Daoy (cell line): ENCODE data around the gene CCDC91. TPM values are rescaled to one million over a fixed set of nuclear protein-coding genes. Genes with fewer than 3 reads are reported as not detected.
"Not testable (repeated sequence)": the region's sequence is repeated elsewhere in the genome, so short reads cannot be mapped to it uniquely, and the experiment has no call there.

Experiments
- DNase-seq: peaks from one replicate; pipeline ENCODE4 v3.0.0-alpha.2; 2015; ENCODE audit warnings: low read depth
- total RNA-seq: library from RNA; depleted of rRNA; stranded (reverse); fragments of >200 nt; shearing (Covaris generic); gene quantifications from 2 replicates; pipeline ENCODE4 v1.2.3, GENCODE V29; 2014

CCDC91 gene
- total RNA-seq, 1 experiment from 2014 or later, result 40.1 TPM

GRCh38 chr12:28286352-28286751 lies 96.1 kb downstream of the CCDC91 start:
- no peak for DNase-seq

GRCh38 chr12:28290262-28290661 lies 100.0 kb downstream of the CCDC91 start:
- no peak for DNase-seq

DNA sequence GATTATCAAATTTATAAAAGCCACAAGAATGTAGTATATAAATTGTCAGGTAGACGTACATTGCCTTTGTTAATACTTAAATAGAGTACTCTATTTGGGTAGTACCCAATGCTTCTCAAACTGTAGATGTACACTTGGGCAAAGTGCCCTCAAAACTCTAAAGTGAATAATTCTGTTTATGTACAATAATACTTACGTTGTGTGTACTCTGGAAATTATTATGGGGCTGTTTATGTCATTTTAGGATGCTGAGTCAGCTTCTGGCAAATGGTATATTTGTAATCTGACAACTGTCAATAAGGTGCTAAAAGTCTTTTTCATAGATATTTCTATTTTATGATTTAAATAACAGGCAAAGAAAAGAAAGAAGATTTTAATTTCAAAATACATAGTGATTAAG lies 102.4 kb downstream of the CCDC91 start:
- DNase-seq, result no peak

- DNase-seq, result peak; percentile 19
These were observed 104.0 kb downstream of the CCDC91 start for GRCh38 chr12:28294300-28294699.

- no peak for DNase-seq
These were observed 106.0 kb downstream of the CCDC91 start for GRCh38 chr12:28296287-28296686.

GRCh38 chr12:28303192-28303591 lies 112.9 kb downstream of the CCDC91 start:
- DNase-seq, result no peak

- DNase-seq, result no peak
These were observed 116.3 kb downstream of the CCDC91 start for GRCh38 chr12:28306535-28306934.

DNA sequence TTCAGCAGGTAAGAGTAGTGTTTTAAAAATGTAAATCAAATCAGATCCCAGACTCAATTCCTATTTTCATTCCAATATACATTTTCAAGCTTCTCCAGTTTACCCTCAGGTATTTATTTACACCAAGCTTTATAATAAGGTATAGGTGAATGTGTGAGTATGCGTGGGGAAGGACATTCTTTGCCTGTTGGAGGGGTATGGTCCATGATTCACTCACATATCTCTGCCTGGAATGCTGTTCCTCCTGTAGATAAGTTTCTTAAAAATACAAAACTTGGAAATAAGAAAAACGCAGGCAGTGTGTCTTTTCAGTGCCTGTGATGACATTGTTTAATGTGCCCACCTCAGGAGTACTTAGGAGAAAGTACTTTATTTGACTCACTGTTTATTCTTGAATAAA lies 118.6 kb downstream of the CCDC91 start:
- no peak for DNase-seq

GRCh38 chr12:28313631-28314030 lies 123.4 kb downstream of the CCDC91 start:
- DNase-seq, result peak; percentile 10

- no peak for DNase-seq
These were observed 125.8 kb downstream of the CCDC91 start for GRCh38 chr12:28316049-28316448.

GRCh38 chr12:28318273-28318672 lies 128.0 kb downstream of the CCDC91 start:
- DNase-seq, result no peak

GRCh38 chr12:28320353-28320752 lies 130.1 kb downstream of the CCDC91 start:
- DNase-seq, result no peak

DNA sequence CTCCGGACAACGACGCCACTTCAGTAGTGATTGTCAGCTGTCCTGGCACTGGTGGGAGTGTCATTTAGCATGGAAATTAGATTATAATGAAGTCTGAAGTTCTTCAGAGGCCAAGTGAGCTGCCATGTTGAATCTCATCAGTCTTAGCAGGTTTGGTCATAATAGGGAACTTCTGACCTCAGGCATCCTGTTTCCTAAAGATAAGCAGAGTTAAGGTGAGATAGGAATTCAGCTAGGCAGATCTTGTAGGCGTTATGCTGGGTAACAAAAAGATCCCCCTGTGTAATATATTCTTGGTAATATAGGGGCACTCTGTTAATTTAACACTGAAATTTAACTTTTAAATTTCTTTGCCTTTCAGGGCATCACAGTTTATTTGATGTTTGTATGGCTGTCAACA lies 137.5 kb downstream of the CCDC91 start:
- no peak for DNase-seq

GRCh38 chr12:28328967-28329366 lies 138.7 kb downstream of the CCDC91 start:
- DNase-seq, result no peak

- not testable (repeated sequence) for DNase-seq
These were observed 139.5 kb downstream of the CCDC91 start for GRCh38 chr12:28329727-28330126.

DNA sequence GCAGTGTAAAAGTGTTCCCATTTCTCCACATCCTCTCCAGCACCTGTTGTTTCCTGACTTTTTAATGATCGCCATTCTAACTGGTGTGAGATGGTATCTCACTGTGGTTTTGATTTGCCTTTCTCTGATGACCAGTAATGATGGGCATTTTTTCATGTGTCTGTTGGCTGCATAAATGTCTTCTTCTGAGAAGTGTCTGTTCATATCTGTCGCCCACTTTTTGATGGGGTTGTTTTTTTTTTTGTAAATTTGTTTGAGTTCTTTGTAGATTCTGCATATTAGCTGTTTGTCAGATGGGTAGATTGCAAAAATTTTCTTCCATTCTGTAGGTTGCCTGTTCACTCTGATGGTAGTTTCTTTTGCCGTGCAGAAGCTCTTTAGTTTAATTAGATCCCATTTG lies 140.0 kb downstream of the CCDC91 start:
- not testable (repeated sequence) for DNase-seq

GRCh38 chr12:28331130-28331529 lies 140.9 kb downstream of the CCDC91 start:
- no peak for DNase-seq

- DNase-seq, result peak; percentile 32
These were observed 150.2 kb downstream of the CCDC91 start for GRCh38 chr12:28340261-28341045.

- DNase-seq, result no peak
These were observed 153.5 kb downstream of the CCDC91 start for GRCh38 chr12:28343713-28344112.

GRCh38 chr12:28346567-28346966 lies 156.3 kb downstream of the CCDC91 start:
- no peak for DNase-seq

- no peak for DNase-seq
These were observed 158.9 kb downstream of the CCDC91 start for GRCh38 chr12:28349196-28349595.

GRCh38 chr12:28350502-28350901 lies 160.2 kb downstream of the CCDC91 start:
- no peak for DNase-seq

- no peak for DNase-seq
These were observed 161.2 kb downstream of the CCDC91 start for GRCh38 chr12:28351414-28351813.

DNA sequence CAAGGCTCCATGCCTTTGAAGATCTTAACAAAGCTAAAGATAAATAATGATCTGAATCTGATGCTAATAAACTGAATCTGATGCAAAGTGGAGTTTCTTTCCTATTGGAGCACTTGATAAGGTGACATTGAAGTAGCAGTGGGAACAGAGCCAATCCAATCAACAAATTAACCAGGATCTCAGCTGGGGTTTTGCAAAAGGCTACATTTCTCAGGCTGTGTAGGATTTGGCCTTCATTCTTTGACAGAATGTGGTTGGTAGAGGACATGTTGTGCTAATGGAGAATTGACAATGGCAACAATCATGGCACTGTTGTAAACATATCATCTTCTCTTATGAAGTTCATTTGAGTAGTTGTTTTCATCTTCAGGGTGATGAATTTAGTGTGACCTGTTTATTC lies 164.9 kb downstream of the CCDC91 start:
- DNase-seq, result no peak
